DOHH2 (cell line): Measurements from ENCODE around the gene CPA2.
"Not testable (repeated sequence)": the region's sequence is repeated elsewhere in the genome, so short reads cannot be mapped to it uniquely, and the experiment has no call there.

Experiments
- H3F3A ChIP-seq: fragments of 200-600 bp; sonication (generic), shearing (Covaris generic); 2 replicates; pipeline ENCODE4 v1.6.0; 2016; ENCODE audit warnings: antibody characterized with exemption, mild to moderate bottlenecking; ENCODE audit not compliant: control insufficient read depth, insufficient read depth
- H3K27ac ChIP-seq: fragments of 200-600 bp; sonication (generic); 2 replicates; pipeline ENCODE4 v1.5.1; 2014; ENCODE audit warnings: low read depth, mild to moderate bottlenecking, low read length, moderate library complexity
- H3K27me3 ChIP-seq: fragments of 200-600 bp; sonication (generic); 2 replicates; pipeline ENCODE4 v1.6.1; 2014; ENCODE audit warnings: mild to moderate bottlenecking, low read length, mixed read lengths; ENCODE audit not compliant: control insufficient read depth
- H3K36me3 ChIP-seq: fragments of 200-600 bp; sonication (generic); 2 replicates; pipeline ENCODE4 v1.6.1; 2014; ENCODE audit warnings: mild to moderate bottlenecking, low read length, moderate library complexity, mixed read lengths; ENCODE audit not compliant: control insufficient read depth
- H3K4me1 ChIP-seq: fragments of 200-600 bp; sonication (generic); 2 replicates; pipeline ENCODE4 v1.6.1; 2014; ENCODE audit warnings: mild to moderate bottlenecking, low read length, mixed read lengths; ENCODE audit not compliant: control insufficient read depth
- H3K4me2 ChIP-seq: fragments of 200-600 bp; sonication (generic); 2 replicates; pipeline ENCODE4 v1.6.0; 2014; ENCODE audit warnings: mild to moderate bottlenecking, low read length, moderate library complexity
- H3K4me3 ChIP-seq: fragments of 200-600 bp; sonication (generic); 2 replicates; pipeline ENCODE4 v1.5.1; 2014; ENCODE audit warnings: mild to moderate bottlenecking, low read length, mixed read lengths
- H3K79me2 ChIP-seq: fragments of 200-600 bp; sonication (generic); 2 replicates; pipeline ENCODE4 v1.6.1; 2014; ENCODE audit warnings: mild to moderate bottlenecking, low read length, mixed read lengths; ENCODE audit not compliant: control insufficient read depth
- H3K9me2 ChIP-seq: fragments of 200-600 bp; sonication (generic); replicated peaks from 2 replicates; pipeline ENCODE4 v1.6.1; 2014; ENCODE audit warnings: mild to moderate bottlenecking, low read length, mixed read lengths; ENCODE audit not compliant: control insufficient read depth
- H3K9me3 ChIP-seq: fragments of 200-600 bp; sonication (generic); 2 replicates; pipeline ENCODE4 v1.6.1; 2014; ENCODE audit warnings: antibody characterized with exemption, low read length, mixed read lengths; ENCODE audit not compliant: control insufficient read depth, insufficient read depth
- H4K20me1 ChIP-seq: fragments of 200-600 bp; sonication (generic); 2 replicates; pipeline ENCODE4 v1.6.0; 2014; ENCODE audit warnings: low read depth, mild to moderate bottlenecking, antibody characterized with exemption, low read length, moderate library complexity; ENCODE audit not compliant: control insufficient read depth, insufficient read depth
- CTCF ChIP-seq: fragments of 200-600 bp; sonication (generic); IDR thresholded peaks from one replicate; pipeline ENCODE4 v1.5.1; 2014; ENCODE audit warnings: antibody characterized with exemption, mild to moderate bottlenecking, low read depth, low read length; ENCODE audit not compliant: poor library complexity, severe bottlenecking
- EZH2phosphoT487 ChIP-seq: fragments of 200-600 bp; sonication (generic); IDR thresholded peaks from 2 replicates; pipeline ENCODE4 v1.6.1; 2017; ENCODE audit warnings: borderline replicate concordance, mild to moderate bottlenecking, antibody characterized with exemption, low read length, moderate library complexity, mixed read lengths

CPA2 gene

GRCh38 chr7:130319541-130319940, 52.9 kb downstream of the CPA2 start:
- no peak overlapping the region for H3K27ac ChIP-seq
- H3K36me3 ChIP-seq = no peaks in the 10 kb centered on the region
- H4K20me1 ChIP-seq = no peaks in the 10 kb centered on the region

GRCh38 chr7:130321542-130322229, 55.0 kb downstream of the CPA2 start:
- not testable (repeated sequence) for H3K36me3 ChIP-seq, H3K9me3 ChIP-seq, H3F3A ChIP-seq, H3K79me2 ChIP-seq, H3K4me3 ChIP-seq, H3K4me1 ChIP-seq, H3K27me3 ChIP-seq, H3K9me2 ChIP-seq, H4K20me1 ChIP-seq, H3K27ac ChIP-seq, H3K4me2 ChIP-seq

More at GRCh38 chr7:130319541-130319940, 52.9 kb downstream of the CPA2 start:
- Histone ChIP-seq H3F3A (no peaks in the 10 kb centered on the region), H3K4me1 (no peaks in the 10 kb centered on the region), H3K4me2 (no peak overlapping the region), H3K4me3 (no peak overlapping the region), H3K9me3 (no peaks in the 10 kb centered on the region), H3K79me2 (no peaks in the 10 kb centered on the region), H3K27me3 (peaks cover 3% of the 10 kb centered on the region; the same call in 1 of the 2 replicates), H3K9me2 (no peaks in the 10 kb centered on the region)
- TF ChIP-seq EZH2phosphoT487 = no peak
- TF ChIP-seq CTCF = no peak

- no peaks in the 10 kb centered on the region for H4K20me1 ChIP-seq
- H3K36me3 ChIP-seq = no peaks in the 10 kb centered on the region
- TF ChIP-seq EZH2phosphoT487 = no peak
- TF ChIP-seq CTCF = no peak
- H3K9me3 ChIP-seq = no peaks in the 10 kb centered on the region
- peaks cover 2% of the 10 kb centered on the region for H3K4me1 ChIP-seq
- no peak overlapping the region for H3K27ac ChIP-seq
- H3K9me2 ChIP-seq = no peaks in the 10 kb centered on the region
- no peaks in the 10 kb centered on the region for H3F3A ChIP-seq
- H3K27me3 ChIP-seq = no peaks in the 10 kb centered on the region
- H3K79me2 ChIP-seq = no peaks in the 10 kb centered on the region
- H3K4me3 ChIP-seq = no peak overlapping the region
- H3K4me2 ChIP-seq = no peak overlapping the region
Measured at GRCh38 chr7:130322615-130323014, 56.0 kb downstream of the CPA2 start.

- Histone ChIP-seq H3K4me3 (no peak overlapping the region), H3K27me3 (no peaks in the 10 kb centered on the region), H3K9me2 (no peaks in the 10 kb centered on the region), H4K20me1 (no peaks in the 10 kb centered on the region), H3K4me1 (peaks cover 9% of the 10 kb centered on the region), H3K4me2 (no peak overlapping the region), H3K36me3 (no peaks in the 10 kb centered on the region), H3K79me2 (no peaks in the 10 kb centered on the region), H3K9me3 (no peaks in the 10 kb centered on the region), H3K27ac (no peak overlapping the region), H3F3A (no peaks in the 10 kb centered on the region)
- TF ChIP-seq EZH2phosphoT487 = no peak
- TF ChIP-seq CTCF = no peak
Measured at GRCh38 chr7:130324306-130324943, 57.8 kb downstream of the CPA2 start.
